DOHH2 (cell line): ENCODE measurements around the gene SLC51A.

Experiments used
- H3F3A ChIP-seq: fragments of 200-600 bp; sonication (generic), shearing (Covaris generic); 2 replicates; pipeline ENCODE4 v1.6.0; 2016; ENCODE audit warnings: antibody characterized with exemption, mild to moderate bottlenecking; ENCODE audit not compliant: control insufficient read depth, insufficient read depth
- H3K27ac ChIP-seq: fragments of 200-600 bp; sonication (generic); 2 replicates; pipeline ENCODE4 v1.5.1; 2014; ENCODE audit warnings: low read depth, mild to moderate bottlenecking, low read length, moderate library complexity
- H3K27me3 ChIP-seq: fragments of 200-600 bp; sonication (generic); 2 replicates; pipeline ENCODE4 v1.6.1; 2014; ENCODE audit warnings: mild to moderate bottlenecking, low read length, mixed read lengths; ENCODE audit not compliant: control insufficient read depth
- H3K36me3 ChIP-seq: fragments of 200-600 bp; sonication (generic); 2 replicates; pipeline ENCODE4 v1.6.1; 2014; ENCODE audit warnings: mild to moderate bottlenecking, low read length, moderate library complexity, mixed read lengths; ENCODE audit not compliant: control insufficient read depth
- H3K4me1 ChIP-seq: fragments of 200-600 bp; sonication (generic); 2 replicates; pipeline ENCODE4 v1.6.1; 2014; ENCODE audit warnings: mild to moderate bottlenecking, low read length, mixed read lengths; ENCODE audit not compliant: control insufficient read depth
- H3K4me2 ChIP-seq: fragments of 200-600 bp; sonication (generic); 2 replicates; pipeline ENCODE4 v1.6.0; 2014; ENCODE audit warnings: mild to moderate bottlenecking, low read length, moderate library complexity
- H3K4me3 ChIP-seq: fragments of 200-600 bp; sonication (generic); 2 replicates; pipeline ENCODE4 v1.5.1; 2014; ENCODE audit warnings: mild to moderate bottlenecking, low read length, mixed read lengths
- H3K79me2 ChIP-seq: fragments of 200-600 bp; sonication (generic); 2 replicates; pipeline ENCODE4 v1.6.1; 2014; ENCODE audit warnings: mild to moderate bottlenecking, low read length, mixed read lengths; ENCODE audit not compliant: control insufficient read depth
- H3K9me2 ChIP-seq: fragments of 200-600 bp; sonication (generic); replicated peaks from 2 replicates; pipeline ENCODE4 v1.6.1; 2014; ENCODE audit warnings: mild to moderate bottlenecking, low read length, mixed read lengths; ENCODE audit not compliant: control insufficient read depth
- H3K9me3 ChIP-seq: fragments of 200-600 bp; sonication (generic); 2 replicates; pipeline ENCODE4 v1.6.1; 2014; ENCODE audit warnings: antibody characterized with exemption, low read length, mixed read lengths; ENCODE audit not compliant: control insufficient read depth, insufficient read depth
- H4K20me1 ChIP-seq: fragments of 200-600 bp; sonication (generic); 2 replicates; pipeline ENCODE4 v1.6.0; 2014; ENCODE audit warnings: low read depth, mild to moderate bottlenecking, antibody characterized with exemption, low read length, moderate library complexity; ENCODE audit not compliant: control insufficient read depth, insufficient read depth
- EZH2phosphoT487 ChIP-seq: fragments of 200-600 bp; sonication (generic); IDR thresholded peaks from 2 replicates; pipeline ENCODE4 v1.6.1; 2017; ENCODE audit warnings: borderline replicate concordance, mild to moderate bottlenecking, antibody characterized with exemption, low read length, moderate library complexity, mixed read lengths
- TF ChIP-seq, protein P1 (sequence below): fragments of 200-600 bp; sonication (generic); IDR thresholded peaks from one replicate; pipeline ENCODE4 v1.5.1; 2014; ENCODE audit warnings: antibody characterized with exemption, mild to moderate bottlenecking, low read depth, low read length; ENCODE audit not compliant: poor library complexity, severe bottlenecking

SLC51A gene

DNA sequence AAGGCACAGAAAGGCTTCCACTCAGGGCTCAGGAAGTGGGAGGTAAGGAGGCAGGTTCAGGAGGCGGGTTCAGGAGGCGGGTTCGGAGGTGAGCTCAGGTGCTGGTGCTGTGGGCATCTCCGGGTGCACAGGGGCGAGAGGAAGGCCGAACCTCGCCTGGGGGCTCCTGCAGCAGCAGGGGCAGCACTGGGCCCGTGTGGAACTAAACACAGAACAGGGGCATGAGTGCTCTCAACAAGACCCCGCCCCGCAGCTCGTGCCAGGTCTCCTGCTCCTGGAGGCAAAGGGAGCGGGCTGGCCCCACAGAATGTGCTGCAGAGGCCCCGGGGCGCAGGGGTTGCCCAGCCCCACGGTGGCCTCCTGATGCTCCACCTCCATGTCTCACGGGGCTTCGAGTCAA lies 18.8 kb upstream of the SLC51A start:
- H3K36me3 ChIP-seq = no peaks in the 10 kb centered on the region
- no peaks in the 10 kb centered on the region for H3F3A ChIP-seq
- H3K9me3 ChIP-seq = no peaks in the 10 kb centered on the region
- H3K4me1 ChIP-seq = peaks cover 6% of the 10 kb centered on the region
- TF ChIP-seq EZH2phosphoT487 = no peak
- TF ChIP-seq, protein P1, sequence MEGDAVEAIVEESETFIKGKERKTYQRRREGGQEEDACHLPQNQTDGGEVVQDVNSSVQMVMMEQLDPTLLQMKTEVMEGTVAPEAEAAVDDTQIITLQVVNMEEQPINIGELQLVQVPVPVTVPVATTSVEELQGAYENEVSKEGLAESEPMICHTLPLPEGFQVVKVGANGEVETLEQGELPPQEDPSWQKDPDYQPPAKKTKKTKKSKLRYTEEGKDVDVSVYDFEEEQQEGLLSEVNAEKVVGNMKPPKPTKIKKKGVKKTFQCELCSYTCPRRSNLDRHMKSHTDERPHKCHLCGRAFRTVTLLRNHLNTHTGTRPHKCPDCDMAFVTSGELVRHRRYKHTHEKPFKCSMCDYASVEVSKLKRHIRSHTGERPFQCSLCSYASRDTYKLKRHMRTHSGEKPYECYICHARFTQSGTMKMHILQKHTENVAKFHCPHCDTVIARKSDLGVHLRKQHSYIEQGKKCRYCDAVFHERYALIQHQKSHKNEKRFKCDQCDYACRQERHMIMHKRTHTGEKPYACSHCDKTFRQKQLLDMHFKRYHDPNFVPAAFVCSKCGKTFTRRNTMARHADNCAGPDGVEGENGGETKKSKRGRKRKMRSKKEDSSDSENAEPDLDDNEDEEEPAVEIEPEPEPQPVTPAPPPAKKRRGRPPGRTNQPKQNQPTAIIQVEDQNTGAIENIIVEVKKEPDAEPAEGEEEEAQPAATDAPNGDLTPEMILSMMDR = no peak
- no peaks in the 10 kb centered on the region for H3K79me2 ChIP-seq
- no peaks in the 10 kb centered on the region for H3K27me3 ChIP-seq
- H3K27ac ChIP-seq = no peak overlapping the region
- no peaks in the 10 kb centered on the region for H3K9me2 ChIP-seq
- H3K4me3 ChIP-seq = no peak overlapping the region
- H3K4me2 ChIP-seq = no peak overlapping the region
- H4K20me1 ChIP-seq = no peaks in the 10 kb centered on the region

DNA sequence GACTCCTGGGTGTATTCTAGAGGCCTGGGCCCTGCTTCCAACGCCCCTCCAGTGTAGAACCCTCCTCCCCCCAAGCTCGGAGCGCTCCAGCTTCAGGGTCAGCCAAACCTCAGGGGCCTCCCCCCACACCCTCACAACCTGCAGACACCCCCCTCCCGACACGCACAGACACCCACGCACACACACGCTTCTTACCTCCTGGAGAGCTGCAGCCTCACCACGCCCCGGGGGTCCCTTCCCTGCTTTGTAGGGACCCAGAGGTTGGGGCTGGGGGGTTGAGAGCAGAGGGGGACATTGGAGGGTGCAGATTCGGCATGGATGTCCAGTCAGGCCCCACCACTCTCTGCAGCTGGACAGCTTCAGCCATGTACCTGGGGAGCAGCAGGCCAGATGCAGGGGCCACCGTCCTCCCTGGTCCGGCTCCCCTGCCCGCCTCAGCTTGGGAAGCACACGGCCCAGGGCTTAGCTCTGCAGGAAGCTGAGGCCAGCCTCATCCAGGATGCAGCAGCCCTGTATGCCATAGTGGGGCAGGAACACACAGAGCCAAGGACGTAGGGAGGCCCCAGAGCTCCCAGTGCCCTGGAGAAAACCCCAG lies 18.2 kb upstream of the SLC51A start:
- H3K27ac ChIP-seq = no peak overlapping the region
- H4K20me1 ChIP-seq = no peaks in the 10 kb centered on the region
- peaks cover 1% of the 10 kb centered on the region for H3K4me1 ChIP-seq
- H3F3A ChIP-seq = no peaks in the 10 kb centered on the region
- no peak for TF ChIP-seq EZH2phosphoT487
- TF ChIP-seq, protein P1 = no peak
- H3K27me3 ChIP-seq = no peaks in the 10 kb centered on the region
- H3K4me3 ChIP-seq = no peak overlapping the region
- no peaks in the 10 kb centered on the region for H3K9me2 ChIP-seq
- H3K79me2 ChIP-seq = no peaks in the 10 kb centered on the region
- H3K4me2 ChIP-seq = no peak overlapping the region
- H3K9me3 ChIP-seq = no peaks in the 10 kb centered on the region
- H3K36me3 ChIP-seq = no peaks in the 10 kb centered on the region

DNA sequence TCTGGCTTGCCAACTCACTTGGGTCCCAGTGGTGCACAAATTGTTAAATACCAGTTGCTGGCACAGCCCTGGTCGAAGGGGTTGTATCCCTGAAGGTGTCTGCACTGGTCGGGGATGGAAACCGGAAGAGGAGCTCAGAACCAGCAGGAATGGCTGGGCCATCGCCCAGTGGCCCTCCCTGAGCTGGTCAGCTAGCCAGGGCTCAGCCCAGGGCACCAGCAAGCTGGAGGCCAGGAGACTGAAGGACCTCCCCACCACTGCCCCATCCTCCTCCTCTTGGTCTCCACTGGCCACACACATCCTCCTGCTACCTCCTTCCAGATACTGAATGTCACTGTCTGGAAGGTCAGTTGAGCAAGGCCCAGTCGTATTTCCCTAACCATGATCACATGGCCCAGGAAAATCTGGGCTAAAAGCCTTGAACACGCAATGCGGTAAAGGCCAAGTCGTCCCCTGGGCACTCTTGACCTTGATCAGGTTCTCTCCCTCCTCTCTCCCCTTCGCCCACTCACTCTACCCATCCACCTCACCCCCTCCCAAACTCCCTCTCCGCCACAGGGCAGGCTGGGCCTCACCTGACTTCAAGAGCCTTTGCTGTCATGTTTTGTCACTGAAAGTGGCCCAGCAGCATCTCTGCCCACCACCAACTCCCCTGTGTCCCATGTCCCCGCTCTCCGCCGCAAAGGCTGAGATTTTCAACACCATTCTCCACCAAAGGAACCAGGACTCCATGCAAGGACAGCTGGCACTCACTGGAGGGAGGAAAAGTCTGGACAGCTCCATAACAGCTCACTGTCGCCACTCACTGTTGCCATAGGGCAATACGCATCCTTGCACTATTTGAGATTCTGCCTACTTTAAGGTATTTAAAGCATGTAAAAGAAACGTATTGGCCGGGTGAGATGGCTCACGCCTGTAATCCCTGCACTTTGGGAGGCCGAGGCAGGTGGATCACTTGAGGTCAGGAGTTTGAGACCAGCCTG lies 17.3 kb upstream of the SLC51A start:
- Histone ChIP-seq H4K20me1 (no peaks in the 10 kb centered on the region), H3K27me3 (no peaks in the 10 kb centered on the region), H3K4me3 (no peak overlapping the region), H3K9me3 (no peaks in the 10 kb centered on the region), H3K27ac (no peak overlapping the region), H3K36me3 (no peaks in the 10 kb centered on the region), H3K9me2 (no peaks in the 10 kb centered on the region), H3F3A (peaks cover 1% of the 10 kb centered on the region), H3K4me1 (peaks cover 10% of the 10 kb centered on the region), H3K4me2 (no peak overlapping the region), H3K79me2 (no peaks in the 10 kb centered on the region)
- TF ChIP-seq, protein P1 = no peak
- TF ChIP-seq EZH2phosphoT487 = no peak
